OCI-LY1 (cell line): ENCODE results near the gene TRIO.

Experiments used
- EZH2 ChIP-seq: fragments of 200-600 bp; sonication (generic), shearing (Covaris generic); IDR thresholded peaks from 2 replicates; pipeline ENCODE4 v1.8.0; 2017; ENCODE audit warnings: borderline replicate concordance, mixed run types, mild to moderate bottlenecking, antibody characterized with exemption, low read length, moderate library complexity, mixed read lengths
- TF ChIP-seq, protein P1 (sequence below): fragments of 200-600 bp; sonication (generic), shearing (Covaris generic); IDR thresholded peaks from 2 replicates; pipeline ENCODE4 v1.5.1; 2017; ENCODE audit warnings: mild to moderate bottlenecking, antibody characterized with exemption, low read length, moderate library complexity, mixed read lengths

DNA sequence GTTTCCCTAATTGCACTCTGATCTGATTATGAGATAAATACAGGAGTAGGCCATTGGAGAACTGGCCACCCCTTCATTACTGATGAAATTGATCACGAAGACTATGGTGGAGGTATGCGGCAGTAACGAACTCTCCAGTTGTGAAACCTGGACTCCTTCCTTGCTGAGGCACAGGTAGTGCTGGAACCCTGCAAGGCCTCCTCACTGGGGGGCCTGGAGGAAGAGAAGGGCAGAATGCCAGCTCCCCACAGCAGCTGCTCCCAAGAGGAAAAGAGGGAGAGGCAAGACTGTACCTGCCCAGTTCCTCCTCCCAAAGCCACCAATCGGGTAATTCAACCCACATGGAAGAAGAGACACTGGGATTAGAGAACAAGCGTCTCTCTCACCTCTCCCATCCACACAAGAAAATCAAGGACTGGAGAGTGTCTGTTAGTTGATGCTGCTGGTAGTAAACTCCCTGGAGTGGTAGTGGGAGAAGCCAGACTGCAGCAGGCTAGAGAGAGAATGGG lies 19.1 kb upstream of the TRIO start:
- TF ChIP-seq, protein P1, sequence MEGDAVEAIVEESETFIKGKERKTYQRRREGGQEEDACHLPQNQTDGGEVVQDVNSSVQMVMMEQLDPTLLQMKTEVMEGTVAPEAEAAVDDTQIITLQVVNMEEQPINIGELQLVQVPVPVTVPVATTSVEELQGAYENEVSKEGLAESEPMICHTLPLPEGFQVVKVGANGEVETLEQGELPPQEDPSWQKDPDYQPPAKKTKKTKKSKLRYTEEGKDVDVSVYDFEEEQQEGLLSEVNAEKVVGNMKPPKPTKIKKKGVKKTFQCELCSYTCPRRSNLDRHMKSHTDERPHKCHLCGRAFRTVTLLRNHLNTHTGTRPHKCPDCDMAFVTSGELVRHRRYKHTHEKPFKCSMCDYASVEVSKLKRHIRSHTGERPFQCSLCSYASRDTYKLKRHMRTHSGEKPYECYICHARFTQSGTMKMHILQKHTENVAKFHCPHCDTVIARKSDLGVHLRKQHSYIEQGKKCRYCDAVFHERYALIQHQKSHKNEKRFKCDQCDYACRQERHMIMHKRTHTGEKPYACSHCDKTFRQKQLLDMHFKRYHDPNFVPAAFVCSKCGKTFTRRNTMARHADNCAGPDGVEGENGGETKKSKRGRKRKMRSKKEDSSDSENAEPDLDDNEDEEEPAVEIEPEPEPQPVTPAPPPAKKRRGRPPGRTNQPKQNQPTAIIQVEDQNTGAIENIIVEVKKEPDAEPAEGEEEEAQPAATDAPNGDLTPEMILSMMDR: no peak
- no peak for TF ChIP-seq EZH2
